Neutrophil (primary cell): ENCODE data around the gene PDS5A.
A peak's percentile ranks its signal among the peaks of the same experiment; 100 is the strongest.
"Not testable (repeated sequence)": the region's sequence is repeated elsewhere in the genome, so short reads cannot be mapped to it uniquely, and the experiment has no call there.

Experiments
- H3K27ac ChIP-seq: fragments of 200-600 bp; sonication (generic); 2 replicates; pipeline ENCODE4 v1.5.1; 2016; ENCODE audit warnings: mild to moderate bottlenecking, moderate library complexity
- H3K27me3 ChIP-seq: fragments of 200-600 bp; sonication (generic); 2 replicates; pipeline ENCODE4 v1.6.0; 2016; ENCODE audit warnings: mild to moderate bottlenecking
- H3K36me3 ChIP-seq: fragments of 200-600 bp; sonication (generic); 2 replicates; pipeline ENCODE4 v1.5.1; 2017
- H3K4me1 ChIP-seq, 2 experiments: fragments of 200-600 bp in 1 of 2; sonication (generic) in 1 of 2; 1 replicate in 1 of 2; 2 replicates in 1 of 2; pipeline versions ENCODE4 v1.5.1 to v1.6.1; 2013 to 2016; ENCODE audit warnings: low read depth in 1 of 2, low read length in 1 of 2, mild to moderate bottlenecking in 1 of 2, moderate library complexity in 1 of 2; ENCODE audit not compliant: control insufficient read depth in 1 of 2, insufficient read depth in 1 of 2
- H3K4me3 ChIP-seq, 2 experiments: fragments of 200-600 bp in 1 of 2; sonication (generic) in 1 of 2; 1 replicate in 1 of 2; 2 replicates in 1 of 2; pipeline ENCODE4 v1.5.1; 2013 to 2016; ENCODE audit warnings: low read depth in 1 of 2, low read length in 1 of 2, mild to moderate bottlenecking in 1 of 2, moderate library complexity in 1 of 2
- H3K9me3 ChIP-seq: fragments of 200-600 bp; sonication (generic); 2 replicates; pipeline ENCODE4 v1.5.1; 2016
- CTCF ChIP-seq: fragments of 200-600 bp; sonication (generic); IDR thresholded peaks from 2 replicates; pipeline ENCODE4 v1.5.1; 2016; ENCODE audit warnings: antibody characterized with exemption

PDS5A gene

GRCh38 chr4:39977489-39978377 is at the start of gene PDS5A:
TSS of gene PDS5A (minus strand) at chr4:39977911. CDS start at chr4:39976577, 1,334 bp downstream.
- H3K27me3 ChIP-seq = no peaks in the 10 kb centered on the region
- peak; percentile 94 for TF ChIP-seq CTCF
- H3K9me3 ChIP-seq = no peaks in the 10 kb centered on the region
- peaks cover 14 to 17% of the 10 kb centered on the region in 2 experiments for H3K4me1 ChIP-seq
- peak within 1 kb of the TSS; percentile 82 to 86 for H3K4me3 ChIP-seq
- H3K27ac ChIP-seq = peak within 1 kb of the TSS; percentile 92
- peaks cover 22% of the 10 kb centered on the region for H3K36me3 ChIP-seq

GRCh38 chr4:40024049-40024448 is 46.3 kb upstream of the PDS5A start:
- H3K27ac ChIP-seq, H3K36me3 ChIP-seq, H3K9me3 ChIP-seq, H3K4me3 ChIP-seq, H3K27me3 ChIP-seq, H3K4me1 ChIP-seq: not testable (repeated sequence)

GRCh38 chr4:40021116-40021515 is 43.4 kb upstream of the PDS5A start:
- H3K36me3 ChIP-seq = not testable (repeated sequence)

GRCh38 chr4:40020221-40020620 is 42.5 kb upstream of the PDS5A start:
- no peaks in the 10 kb centered on the region for H3K36me3 ChIP-seq
- H3K27me3 ChIP-seq = no peaks in the 10 kb centered on the region
- no peak overlapping the region for H3K4me3 ChIP-seq
- no peak for TF ChIP-seq CTCF
- H3K4me1 ChIP-seq = no peaks in the 10 kb centered on the region
- H3K9me3 ChIP-seq = no peaks in the 10 kb centered on the region
- H3K27ac ChIP-seq = no peak overlapping the region

More at GRCh38 chr4:40021116-40021515, 43.4 kb upstream of the PDS5A start:
- not testable (repeated sequence) for H3K4me3 ChIP-seq, H3K9me3 ChIP-seq, H3K4me1 ChIP-seq, H3K27me3 ChIP-seq, H3K27ac ChIP-seq

- H3K27me3 ChIP-seq = no peaks in the 10 kb centered on the region
- no peak overlapping the region for H3K27ac ChIP-seq
- H3K36me3 ChIP-seq = no peaks in the 10 kb centered on the region
- TF ChIP-seq CTCF = no peak
- no peaks in the 10 kb centered on the region for H3K4me1 ChIP-seq
- H3K9me3 ChIP-seq = no peaks in the 10 kb centered on the region
- no peak overlapping the region for H3K4me3 ChIP-seq
Observed at GRCh38 chr4:40016007-40016406, 38.3 kb upstream of the PDS5A start.

GRCh38 chr4:40003986-40004385 is 26.3 kb upstream of the PDS5A start:
- Histone ChIP-seq H3K27me3 (no peaks in the 10 kb centered on the region), H3K4me3 (no peak overlapping the region), H3K27ac (no peak overlapping the region), H3K36me3 (no peaks in the 10 kb centered on the region), H3K4me1 (no peaks in the 10 kb centered on the region), H3K9me3 (no peaks in the 10 kb centered on the region)
- TF ChIP-seq CTCF = no peak
